ENCODE measurements around the gene PCDHGB4.

DNA sequence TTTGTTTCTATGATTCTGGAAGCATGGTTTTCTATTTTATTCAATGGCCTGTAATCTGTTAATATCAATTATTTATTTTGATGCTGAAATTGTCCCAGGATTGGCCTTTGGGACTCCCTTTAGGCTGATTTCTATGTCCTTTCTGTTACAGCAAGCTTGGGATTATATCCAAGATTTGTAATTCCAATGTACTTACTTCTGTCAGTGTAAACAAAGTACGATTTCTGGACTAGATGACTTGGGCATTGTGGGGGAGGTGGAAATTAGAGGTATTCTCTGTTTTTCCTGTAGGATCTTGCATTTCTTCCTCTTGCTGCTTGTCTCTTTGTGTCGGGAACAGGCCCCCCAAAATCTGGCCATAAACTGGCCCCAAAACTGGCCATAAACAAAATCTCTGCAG, 46.5 kb downstream of the PCDHGB4 start:
- TF ChIP-seq EP300 (IDR thresholded peaks at IDR 0.05; ENCODE audit: borderline replicate concordance in 1 of 2, low read depth in 2 of 2, low read length in 2 of 2) = no peak
- TF ChIP-seq, protein P1, sequence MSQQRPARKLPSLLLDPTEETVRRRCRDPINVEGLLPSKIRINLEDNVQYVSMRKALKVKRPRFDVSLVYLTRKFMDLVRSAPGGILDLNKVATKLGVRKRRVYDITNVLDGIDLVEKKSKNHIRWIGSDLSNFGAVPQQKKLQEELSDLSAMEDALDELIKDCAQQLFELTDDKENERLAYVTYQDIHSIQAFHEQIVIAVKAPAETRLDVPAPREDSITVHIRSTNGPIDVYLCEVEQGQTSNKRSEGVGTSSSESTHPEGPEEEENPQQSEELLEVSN (IDR thresholded peaks at IDR 0.05) = no peak
- TF ChIP-seq RAD21 (IDR thresholded peaks at IDR 0.05 in 1 of 2, conservative IDR thresholded peaks at IDR 0.05 in 1 of 2; ENCODE audit: low read depth in 2 of 2, low read length in 2 of 2) = no peak
- no peak for TF ChIP-seq POLR2A (IDR thresholded peaks at IDR 0.05; ENCODE audit: control extremely low read depth in 1 of 2, low read depth in 2 of 2, low read length in 2 of 2)
- no peak for TF ChIP-seq POLR2AphosphoS5 (IDR thresholded peaks at IDR 0.05; ENCODE audit: low read depth, low read length)
- TF ChIP-seq CEBPB (IDR thresholded peaks at IDR 0.05; ENCODE audit: low read depth, low read length) = no peak
- TF ChIP-seq RXRA (IDR thresholded peaks at IDR 0.05; ENCODE audit: insufficient read depth, low read depth, low read length) = no peak
- TF ChIP-seq, protein P2, sequence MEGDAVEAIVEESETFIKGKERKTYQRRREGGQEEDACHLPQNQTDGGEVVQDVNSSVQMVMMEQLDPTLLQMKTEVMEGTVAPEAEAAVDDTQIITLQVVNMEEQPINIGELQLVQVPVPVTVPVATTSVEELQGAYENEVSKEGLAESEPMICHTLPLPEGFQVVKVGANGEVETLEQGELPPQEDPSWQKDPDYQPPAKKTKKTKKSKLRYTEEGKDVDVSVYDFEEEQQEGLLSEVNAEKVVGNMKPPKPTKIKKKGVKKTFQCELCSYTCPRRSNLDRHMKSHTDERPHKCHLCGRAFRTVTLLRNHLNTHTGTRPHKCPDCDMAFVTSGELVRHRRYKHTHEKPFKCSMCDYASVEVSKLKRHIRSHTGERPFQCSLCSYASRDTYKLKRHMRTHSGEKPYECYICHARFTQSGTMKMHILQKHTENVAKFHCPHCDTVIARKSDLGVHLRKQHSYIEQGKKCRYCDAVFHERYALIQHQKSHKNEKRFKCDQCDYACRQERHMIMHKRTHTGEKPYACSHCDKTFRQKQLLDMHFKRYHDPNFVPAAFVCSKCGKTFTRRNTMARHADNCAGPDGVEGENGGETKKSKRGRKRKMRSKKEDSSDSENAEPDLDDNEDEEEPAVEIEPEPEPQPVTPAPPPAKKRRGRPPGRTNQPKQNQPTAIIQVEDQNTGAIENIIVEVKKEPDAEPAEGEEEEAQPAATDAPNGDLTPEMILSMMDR (IDR thresholded peaks at IDR 0.05; ENCODE audit: control extremely low read depth in 1 of 3, insufficient read depth in 1 of 3, low read depth in 1 of 3, low read length in 3 of 3) = no peak
- TF ChIP-seq SIN3A (conservative IDR thresholded peaks at IDR 0.05 in 1 of 2, IDR thresholded peaks at IDR 0.05 in 1 of 2; ENCODE audit: low read depth in 1 of 2, low read length in 2 of 2) = no peak
- TF ChIP-seq ATF2 (IDR thresholded peaks at IDR 0.05; ENCODE audit: low read length) = no peak
- TF ChIP-seq BRCA1 (IDR thresholded peaks at IDR 0.05; ENCODE audit: low read depth, low read length) = no peak
- TF ChIP-seq RNF2 (IDR thresholded peaks at IDR 0.05; ENCODE audit: borderline replicate concordance, low read depth, low read length, missing control alignments, poor library complexity, severe bottlenecking) = no peak
- TF ChIP-seq EZH2 (IDR thresholded peaks at IDR 0.05; ENCODE audit: low read depth, low read length, severe bottlenecking) = no peak
- TF ChIP-seq BCL11A (IDR thresholded peaks at IDR 0.05; ENCODE audit: low read depth in 2 of 2, low read length in 2 of 2) = no peak

All from H1 (cell line).